HG02870 (cell line): ENCODE data around the gene TLE2.
"Not testable (repeated sequence)": the region's sequence is repeated elsewhere in the genome, so short reads cannot be mapped to it uniquely, and the experiment has no call there.

Experiments
- ATAC-seq: cut with Tn5 transposase; IDR thresholded peaks from one replicate; pipeline ENCODE4 v1.9.1; 2021; ENCODE audit warnings: mild to moderate bottlenecking, moderate library complexity; ENCODE audit not compliant: unreplicated experiment

The TLE2 gene

DNA sequence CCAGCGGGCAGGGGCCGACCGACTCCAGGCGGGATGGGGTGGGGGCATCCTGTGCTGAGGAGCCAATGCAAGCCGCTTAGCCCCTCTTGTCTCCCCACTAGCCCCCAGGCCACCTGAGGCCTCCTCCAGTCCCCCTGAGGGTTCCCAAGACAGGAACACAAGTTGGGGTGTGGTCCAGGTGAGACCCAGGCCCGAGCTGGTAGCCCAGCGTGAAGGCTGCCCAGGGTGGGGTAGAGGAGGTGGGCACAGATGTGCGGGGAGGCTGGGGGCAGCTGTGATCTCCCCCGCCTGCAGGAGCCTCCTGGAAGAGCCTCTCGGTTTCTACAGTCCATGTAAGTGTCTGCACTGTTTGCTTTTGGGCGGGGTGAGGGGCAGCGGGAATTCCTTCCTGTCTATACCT lies 41.3 kb downstream of the TLE2 start:
- ATAC-seq: no peak

DNA sequence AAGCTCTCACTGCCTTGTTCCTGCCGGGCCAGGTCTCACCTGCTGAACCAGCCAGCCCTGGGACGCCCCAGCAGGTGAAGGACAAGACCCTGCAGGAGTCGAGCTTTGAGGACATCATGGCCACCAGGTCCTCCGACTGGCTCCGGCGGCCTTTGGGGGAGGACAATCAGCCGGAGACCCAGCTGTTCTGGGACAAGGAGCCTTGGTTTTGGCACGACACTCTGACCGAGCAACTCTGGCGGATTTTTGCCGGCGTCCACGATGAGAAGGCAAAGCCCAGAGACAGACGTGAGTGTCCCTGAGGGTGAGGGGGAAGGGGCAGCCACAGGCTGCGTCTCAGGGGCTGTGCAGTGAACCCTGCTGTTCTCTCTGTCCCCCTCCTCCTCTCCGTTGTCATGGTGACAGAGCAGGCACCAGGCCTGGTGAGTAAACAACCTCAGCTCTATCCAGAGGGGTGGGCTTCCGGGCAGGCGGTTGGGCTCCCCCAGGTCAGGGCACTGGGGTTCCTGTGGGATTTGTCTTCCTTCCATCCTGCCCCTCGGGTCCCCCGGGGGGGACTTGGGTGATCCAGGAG lies 42.0 kb downstream of the TLE2 start:
- ATAC-seq: no peak

DNA sequence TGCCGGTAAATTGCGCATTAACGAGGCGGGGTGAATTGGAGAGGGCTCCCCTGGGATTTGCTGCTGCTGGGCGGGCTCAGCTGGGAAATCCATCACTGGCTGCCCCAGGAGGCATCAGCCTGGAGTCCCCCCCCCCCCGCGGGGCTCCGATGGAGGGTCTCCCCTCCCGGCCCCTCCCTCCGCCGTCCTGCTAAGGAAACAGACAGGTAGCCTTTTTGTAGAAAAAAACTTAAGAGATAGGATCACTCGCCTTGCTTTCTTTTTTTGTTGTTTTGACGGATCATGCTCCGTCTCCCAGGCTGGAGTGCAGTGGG lies 44.9 kb downstream of the TLE2 start:
- ATAC-seq: no peak

DNA sequence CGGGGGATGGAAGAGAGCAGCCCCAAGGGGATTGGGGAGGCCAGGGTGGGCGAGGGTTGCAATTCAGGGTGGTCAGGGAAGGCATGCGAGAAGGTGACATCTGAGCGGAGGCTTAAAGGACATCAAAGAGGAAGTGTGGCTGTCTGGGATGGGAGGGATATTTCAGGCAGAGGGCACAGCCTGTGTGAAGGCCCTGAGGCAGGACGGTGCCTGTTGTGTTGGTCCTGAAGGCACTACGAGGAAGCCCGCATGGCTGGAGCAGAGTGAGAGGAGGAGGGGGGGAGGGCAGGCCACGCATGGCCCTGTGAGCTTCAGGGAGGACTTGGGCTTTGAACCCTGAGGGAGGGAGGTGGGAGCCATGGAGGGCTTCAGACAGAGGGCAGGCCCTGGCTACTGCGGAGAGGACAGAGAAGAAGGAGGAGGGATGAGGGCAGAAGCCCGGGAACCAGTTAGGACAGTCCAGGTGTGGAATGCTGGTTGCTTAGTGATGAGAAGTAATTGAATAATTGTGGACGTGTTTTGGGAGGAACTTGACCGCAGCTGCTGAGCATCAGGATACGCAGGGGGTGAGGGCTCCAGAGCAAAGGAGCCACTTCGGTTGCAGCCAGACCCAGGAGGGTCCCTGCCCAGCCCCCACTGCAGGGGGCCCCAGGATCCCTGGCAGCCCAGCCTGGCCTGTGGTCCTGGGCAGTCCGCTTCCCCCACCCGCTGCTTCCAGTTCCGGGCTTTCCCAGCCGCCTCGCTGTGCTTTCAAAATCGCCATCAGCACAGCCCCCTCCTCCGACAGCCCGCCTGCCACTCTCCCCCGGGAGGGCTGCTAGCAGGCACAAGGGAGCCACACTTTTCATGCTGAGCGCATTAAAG lies 45.5 kb downstream of the TLE2 start:
- ATAC-seq: no peak

DNA sequence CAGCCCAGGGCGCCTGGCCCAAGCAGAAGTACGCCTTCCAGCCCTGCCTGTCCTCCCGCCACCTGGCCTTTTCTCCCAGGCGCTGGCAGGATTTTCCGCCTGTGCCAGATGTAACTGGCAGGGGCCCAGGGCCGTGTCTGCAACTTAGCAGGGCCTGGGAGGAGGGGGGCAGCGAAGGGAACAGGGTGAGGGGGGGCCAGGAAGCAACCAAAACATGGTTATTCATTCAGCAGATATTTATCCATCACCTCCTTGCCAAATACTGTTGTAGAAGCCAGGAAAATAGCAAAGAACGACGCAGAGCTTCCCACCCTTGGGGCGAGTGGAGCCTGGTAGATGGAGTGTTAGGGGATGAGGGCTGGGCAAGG lies 46.1 kb downstream of the TLE2 start:
- no peak for ATAC-seq

DNA sequence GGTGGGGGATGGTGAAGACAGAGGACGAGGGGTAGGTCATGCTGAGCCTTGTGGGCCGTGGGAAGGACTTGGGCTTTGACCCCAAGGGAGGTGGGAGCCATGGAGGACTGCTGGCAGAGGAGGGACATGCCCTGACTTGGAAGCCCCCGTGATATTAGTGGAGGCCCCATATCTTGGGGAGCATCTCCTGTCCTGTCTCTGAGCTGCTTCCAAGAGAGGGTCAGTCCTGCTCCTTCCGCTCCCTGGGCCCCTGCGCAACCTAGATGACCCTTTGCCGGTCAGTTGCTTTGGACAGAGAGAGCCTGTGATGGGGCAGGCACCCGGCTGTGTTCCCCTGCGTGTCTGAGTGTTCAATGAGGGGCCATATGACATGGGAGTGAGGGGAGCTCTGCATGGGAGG lies 46.5 kb downstream of the TLE2 start:
- no peak for ATAC-seq

DNA sequence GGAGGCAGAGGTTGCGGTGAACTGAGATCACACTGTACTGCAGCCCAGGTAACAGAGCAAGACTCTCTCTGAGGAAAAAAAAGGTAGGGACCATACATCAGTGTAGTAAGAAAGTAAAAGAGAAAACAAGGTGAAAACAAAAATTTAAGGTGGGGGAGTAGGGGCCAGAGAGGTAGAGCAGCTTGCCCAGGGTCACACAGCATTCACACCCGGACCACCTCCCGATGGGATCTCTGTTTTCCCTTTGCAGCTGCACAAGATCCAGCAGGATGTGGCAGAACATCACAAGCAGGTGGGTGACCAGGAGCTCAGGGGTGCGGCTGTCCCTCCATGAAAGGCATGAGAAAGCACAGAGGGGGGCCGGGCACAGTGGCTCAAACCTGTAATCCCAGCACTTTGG lies 47.2 kb downstream of the TLE2 start:
- ATAC-seq: no peak

DNA sequence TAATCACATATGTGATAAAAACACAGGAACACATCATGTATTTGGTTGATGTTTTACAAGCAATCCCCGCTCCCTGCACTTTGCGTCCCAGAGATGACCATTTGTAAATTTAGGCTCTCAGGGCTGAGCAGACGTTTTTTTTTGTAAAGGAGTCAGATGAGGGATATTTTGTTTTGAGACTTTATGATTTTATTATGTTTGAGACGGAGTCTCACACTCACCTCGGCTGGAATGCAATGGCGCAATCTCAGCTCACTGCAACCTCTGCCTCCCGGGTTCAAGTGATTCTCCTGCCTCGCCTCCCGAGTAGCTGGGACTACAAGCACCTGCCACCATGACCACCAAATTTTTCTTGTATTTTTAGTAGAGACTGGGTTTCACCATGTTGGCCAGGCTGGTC lies 50.3 kb downstream of the TLE2 start:
- ATAC-seq: no peak

DNA sequence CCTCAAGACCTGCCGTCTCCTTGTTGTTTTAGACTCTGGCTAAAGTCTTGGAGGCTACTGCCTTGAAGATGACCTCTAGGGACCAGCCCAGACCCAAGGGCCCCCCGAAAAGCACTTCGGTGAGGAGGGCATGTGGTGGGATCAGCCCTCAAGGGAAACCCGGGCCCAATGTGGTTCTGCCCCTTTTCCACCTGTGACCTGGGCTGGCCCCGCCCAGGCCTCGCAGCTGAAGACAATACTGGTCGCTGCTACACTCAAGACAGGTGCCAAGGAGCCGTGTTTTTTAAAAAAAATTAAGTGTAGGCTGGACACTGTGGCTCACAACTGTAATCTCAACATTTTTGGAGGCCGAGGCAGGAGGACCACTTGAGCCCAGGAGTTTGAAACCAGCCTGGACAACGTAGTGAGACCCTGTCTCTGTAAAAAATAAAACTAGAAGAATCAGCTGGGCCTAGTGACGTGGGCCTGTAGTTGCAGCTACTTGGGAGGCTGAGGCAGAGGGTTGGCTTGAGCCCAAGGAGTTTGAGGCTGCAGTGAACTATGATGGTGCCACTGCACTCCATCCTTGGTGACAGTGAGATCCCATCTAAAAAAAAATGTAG lies 50.8 kb downstream of the TLE2 start:
- no peak for ATAC-seq

DNA sequence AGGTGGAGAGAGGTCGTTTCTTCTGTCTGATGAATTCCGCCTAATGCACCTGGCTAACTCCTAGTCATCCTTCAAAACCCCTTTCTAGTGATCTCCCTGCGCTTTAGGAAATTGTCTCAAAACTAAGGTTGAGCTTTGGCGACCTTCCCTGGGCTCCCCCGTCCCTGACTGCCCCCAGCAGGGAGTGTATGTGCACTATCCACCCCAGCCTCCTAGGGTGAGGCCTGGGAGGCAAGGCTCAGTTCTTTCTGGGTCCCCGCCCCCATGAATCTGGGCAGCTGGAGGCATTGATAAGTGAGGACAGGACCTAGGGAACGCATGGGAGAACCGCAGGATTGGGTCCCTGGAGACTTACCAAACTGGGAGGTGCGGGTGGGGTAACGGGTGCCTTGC lies 51.3 kb downstream of the TLE2 start:
- no peak for ATAC-seq

DNA sequence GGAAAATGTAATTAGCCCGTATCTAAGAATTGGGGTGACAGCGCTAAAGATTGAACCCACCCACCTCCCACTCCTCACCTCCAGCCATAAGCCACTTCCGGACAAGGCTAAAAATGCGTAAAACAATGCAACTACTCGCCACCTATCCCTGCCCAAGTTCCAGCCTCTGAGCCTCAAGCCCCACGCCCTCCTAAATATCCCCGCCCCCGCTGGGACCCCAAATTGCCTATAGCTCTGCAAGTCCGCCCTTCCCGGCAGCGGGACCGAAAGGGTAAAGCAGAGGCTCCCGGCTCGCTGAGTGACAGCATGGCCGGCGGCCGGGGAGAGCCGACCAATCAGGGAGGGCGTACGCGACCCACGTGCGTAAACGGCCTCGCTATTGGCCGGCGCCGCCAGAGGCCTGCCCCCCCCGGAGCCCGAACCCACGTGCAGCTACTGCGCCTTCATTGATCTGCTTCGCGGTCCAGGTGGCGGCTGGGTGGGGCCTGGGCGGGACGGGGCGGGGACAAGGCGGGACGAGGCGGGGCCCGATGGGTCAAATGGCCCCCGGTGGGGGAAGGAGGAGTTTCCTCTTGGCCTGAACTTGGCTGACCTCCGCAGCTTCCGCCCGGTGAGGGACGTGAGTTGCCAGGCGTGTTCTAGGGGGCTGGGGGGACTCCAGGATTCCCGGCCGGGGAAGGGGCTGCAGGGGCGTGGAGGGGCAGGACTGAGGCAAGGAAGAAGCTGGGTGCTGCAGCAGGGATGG lies 51.9 kb downstream of the TLE2 start, which contains the start of gene TLE6:
Gene TLE6, plus strand, starts transcription at position 564 of the 745 bp plus-strand sequence. CDS start 670 bp downstream, outside the sequence.
- ATAC-seq: peak; percentile 85

DNA sequence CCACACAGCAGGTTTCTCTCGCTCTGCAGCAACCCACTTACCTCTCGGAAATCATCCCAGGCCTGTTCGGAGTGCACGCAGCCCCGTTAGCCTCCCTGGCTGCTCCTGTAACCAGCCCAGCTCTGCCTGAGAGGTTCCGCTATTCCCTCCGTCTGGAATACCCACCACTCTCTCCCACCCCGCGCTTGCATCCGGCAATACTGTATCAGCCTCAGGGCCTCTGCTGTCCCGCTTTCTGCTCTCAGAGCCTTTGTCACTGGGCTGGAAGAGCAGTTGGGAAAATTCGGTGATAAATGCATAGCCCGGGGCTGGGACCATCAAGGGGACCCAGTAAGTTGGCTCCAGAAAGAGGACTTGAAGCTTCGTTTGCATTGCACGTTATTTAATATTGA lies 52.5 kb downstream of the TLE2 start:
- ATAC-seq: no peak

DNA sequence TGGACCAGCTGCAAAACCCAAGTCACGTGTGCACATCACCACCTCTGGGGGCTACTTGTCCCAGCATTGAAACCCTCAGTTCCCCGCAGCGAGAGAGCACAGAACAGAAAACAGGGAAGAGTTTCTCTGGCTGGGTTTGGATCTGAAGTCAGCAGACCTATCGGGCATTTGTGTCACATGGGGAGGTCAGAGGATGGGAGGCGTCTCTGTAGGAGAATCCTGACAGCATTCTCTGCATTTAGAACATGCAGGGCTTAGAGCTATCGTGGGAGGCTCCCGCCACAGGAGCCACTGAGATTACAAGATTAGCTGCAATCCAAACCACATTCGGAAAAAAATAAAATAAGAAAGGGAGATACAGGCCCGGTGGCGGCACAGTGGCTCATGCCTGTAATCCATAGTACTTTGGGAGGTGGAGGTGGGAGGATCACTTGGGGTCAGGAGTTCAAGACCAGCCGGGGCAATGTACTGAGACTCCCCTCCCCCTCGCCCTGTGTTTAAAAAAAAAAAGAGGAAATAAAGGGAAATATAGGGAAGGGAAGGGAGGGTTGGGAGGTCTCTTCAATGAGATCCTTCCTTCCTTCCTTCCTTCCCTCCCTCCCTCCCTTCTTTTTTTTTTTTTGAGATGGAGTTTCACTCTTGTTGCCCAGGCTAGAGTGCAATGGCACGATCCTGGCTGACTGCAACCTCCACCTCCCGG lies 54.6 kb downstream of the TLE2 start:
- no peak for ATAC-seq

DNA sequence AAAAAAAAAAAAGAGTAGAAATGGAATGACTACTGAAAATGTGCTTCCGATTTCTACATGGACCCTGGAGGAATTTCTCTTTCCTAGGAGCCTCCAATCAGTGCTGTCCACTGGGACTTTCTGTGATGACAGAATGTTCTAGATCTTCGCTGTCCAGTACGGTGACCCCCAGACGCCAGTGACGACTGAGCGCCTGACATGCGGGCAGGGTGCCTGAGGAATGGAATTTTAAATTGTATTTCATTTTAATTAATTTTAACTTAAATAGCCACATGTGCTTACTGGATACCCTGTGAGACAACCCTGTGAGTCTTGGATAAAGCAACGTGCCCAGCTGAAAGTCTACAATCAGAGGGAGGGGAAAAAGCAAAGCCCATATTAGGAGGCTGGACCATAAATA lies 55.9 kb downstream of the TLE2 start:
- no peak for ATAC-seq

DNA sequence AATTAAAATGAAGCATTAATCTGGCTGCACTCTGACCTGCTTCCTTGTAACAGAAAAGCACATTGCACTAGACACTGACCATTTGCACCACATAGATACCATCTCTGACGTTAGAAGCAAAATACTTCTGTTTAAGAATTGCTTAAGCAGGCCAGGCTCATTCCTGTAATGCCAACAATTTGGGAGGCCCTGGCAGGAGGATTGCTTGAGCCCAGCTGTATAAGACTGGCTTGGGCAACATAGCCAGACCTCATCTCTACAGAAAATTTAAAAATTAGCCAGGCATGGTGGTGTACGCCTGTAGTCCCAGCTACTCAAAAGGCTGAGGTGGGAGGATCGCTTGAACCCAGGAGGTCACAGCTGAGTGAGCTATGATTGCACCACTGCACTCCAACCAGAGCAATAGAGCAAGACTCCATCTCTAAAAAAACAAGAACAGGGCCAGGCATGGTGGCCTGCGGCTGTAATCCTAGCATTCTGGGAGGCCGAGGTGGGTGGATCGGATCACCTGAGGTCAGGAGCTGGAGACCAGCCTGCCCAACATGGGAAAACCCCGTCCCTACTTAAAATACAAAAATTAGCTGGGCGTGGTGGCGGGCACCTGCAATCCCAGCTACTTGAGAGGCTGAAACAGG lies 58.8 kb downstream of the TLE2 start:
- ATAC-seq: no peak

DNA sequence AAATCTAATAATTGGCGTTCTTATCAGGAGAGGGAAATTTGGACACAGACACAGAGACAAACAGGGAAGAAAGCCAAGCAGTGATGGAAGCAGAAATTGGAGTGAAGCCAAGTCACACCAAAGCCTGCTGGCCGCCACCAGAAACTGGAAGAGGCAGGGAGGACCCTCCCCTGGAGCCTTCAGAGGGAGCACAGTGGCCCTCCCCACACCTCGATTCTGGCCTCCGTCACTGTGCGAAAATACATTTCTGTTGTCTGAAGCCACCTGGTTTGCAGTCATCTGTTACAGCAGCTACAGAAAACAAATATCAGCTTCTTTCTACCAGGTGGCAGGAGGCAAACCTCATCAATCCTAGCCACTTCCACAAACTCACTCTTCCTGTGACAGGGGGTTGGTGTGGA lies 60.0 kb downstream of the TLE2 start:
- no peak for ATAC-seq

DNA sequence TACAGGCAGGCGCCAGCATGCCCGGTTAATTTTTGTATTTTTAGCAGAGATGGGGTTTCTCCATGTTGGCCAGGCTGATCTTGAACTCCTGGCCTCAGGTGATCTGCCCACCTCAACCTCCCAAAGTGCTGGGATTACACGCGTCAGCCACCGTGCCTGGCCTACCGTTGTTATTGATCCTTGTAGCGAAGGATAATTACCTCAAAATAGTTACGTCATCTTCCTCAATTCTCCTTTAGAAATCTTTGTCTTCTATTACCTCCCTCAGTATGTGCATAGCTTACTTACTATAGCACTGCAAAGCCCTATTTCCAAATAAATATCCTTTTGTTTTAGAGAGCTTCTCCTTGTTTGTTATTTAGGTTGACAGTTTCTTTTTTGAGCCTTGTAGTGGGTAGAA lies 61.1 kb downstream of the TLE2 start:
- no peak for ATAC-seq

DNA sequence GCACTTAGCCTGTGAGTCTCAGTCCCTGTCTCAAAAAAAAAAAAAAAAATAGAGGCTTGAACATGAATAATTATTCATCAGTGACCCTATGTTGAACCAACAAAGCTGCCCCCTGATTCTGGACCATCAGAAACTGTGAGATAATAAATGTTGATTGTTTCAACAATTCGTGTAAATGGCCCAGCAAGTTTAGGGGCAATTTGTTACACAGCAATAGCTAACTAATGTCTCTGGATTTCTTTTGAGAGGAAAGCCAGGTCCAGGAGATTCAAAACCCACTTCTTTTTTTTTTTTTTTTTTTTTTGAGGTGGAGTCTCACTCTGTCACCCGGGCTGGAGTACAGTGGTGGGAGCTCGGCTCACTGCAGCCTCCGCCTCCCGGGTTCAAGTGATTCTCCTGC lies 64.2 kb downstream of the TLE2 start:
- ATAC-seq: no peak

DNA sequence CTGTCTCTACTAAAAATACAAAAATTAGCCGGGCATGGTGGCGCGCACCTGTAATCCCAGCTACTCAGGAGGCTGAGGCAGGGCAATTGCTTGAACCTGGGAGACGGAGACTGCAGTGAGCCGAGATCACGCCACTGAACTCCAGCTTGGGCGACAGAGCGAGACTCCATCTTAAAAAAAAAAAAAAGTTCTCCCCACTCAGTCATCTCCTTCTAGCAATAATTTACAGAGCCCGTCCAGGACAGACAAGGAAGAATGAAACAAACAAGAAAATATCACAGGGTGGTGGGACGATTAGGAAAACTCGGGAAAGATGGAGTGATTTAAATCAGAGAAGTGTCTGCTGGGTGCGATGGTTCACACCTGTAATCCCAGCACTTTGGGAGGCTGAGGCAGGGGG lies 65.4 kb downstream of the TLE2 start:
- not testable (repeated sequence) for ATAC-seq

DNA sequence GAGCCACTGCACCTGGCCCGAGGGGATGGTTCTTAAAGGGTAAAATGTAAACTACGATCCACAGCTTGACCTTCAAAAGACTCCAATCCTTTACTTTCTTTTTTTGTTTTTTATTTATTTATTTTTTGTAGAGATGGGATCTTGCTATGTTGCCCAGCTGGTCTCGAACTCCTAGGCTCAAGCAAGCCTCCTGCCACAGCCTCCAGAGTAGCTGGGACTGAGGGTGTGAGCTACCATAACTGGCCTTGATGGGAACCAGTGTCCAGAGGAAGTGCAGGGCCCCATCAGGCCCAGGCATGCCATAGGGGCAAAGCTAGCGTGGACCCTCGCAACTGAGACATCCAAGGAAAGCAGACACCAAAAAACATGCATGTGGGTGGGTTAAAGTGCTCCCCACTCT lies 66.0 kb downstream of the TLE2 start:
- ATAC-seq: no peak
